ENCODE data around the gene NAXD.
"Not testable (repeated sequence)": the region's sequence is repeated elsewhere in the genome, so short reads cannot be mapped to it uniquely, and the experiment has no call there.

NAXD gene

GRCh38 chr13:110628952-110629701 is 13.8 kb downstream of the NAXD start:
- DNase-seq (ENCODE audit: low spot score): no peak

GRCh38 chr13:110629735-110630134 is 14.4 kb downstream of the NAXD start:
- peak; percentile 23 for DNase-seq (ENCODE audit: low spot score)

GRCh38 chr13:110630566-110631119 is 15.3 kb downstream of the NAXD start:
- no peak for DNase-seq (ENCODE audit: low spot score)

GRCh38 chr13:110632255-110632654 is 16.9 kb downstream of the NAXD start:
- not testable (repeated sequence) for DNase-seq (ENCODE audit: low spot score)

GRCh38 chr13:110633776-110634175 is 18.4 kb downstream of the NAXD start:
- DNase-seq (ENCODE audit: low spot score): no peak

- no peak for DNase-seq (ENCODE audit: low spot score)
Observed at GRCh38 chr13:110634558-110634957, 19.2 kb downstream of the NAXD start.

GRCh38 chr13:110635405-110636002 is 20.2 kb downstream of the NAXD start:
- DNase-seq (ENCODE audit: low spot score): no peak

GRCh38 chr13:110636053-110636475 is 20.7 kb downstream of the NAXD start:
- no peak for DNase-seq (ENCODE audit: low spot score)

- no peak for DNase-seq (ENCODE audit: low spot score)
Observed at GRCh38 chr13:110636701-110637201, 21.4 kb downstream of the NAXD start.

- no peak for DNase-seq (ENCODE audit: low spot score)
Observed at GRCh38 chr13:110637275-110637674, 21.9 kb downstream of the NAXD start.

GRCh38 chr13:110637747-110638146 is 22.4 kb downstream of the NAXD start:
- no peak for DNase-seq (ENCODE audit: low spot score)

- no peak for DNase-seq (ENCODE audit: low spot score)
Observed at GRCh38 chr13:110638257-110638656, 22.9 kb downstream of the NAXD start.

- no peak for DNase-seq (ENCODE audit: low spot score)
Observed at GRCh38 chr13:110638814-110639806, 23.8 kb downstream of the NAXD start.

GRCh38 chr13:110639935-110640334 is 24.6 kb downstream of the NAXD start:
- DNase-seq (ENCODE audit: low spot score): no peak

GRCh38 chr13:110640591-110641029 is 25.3 kb downstream of the NAXD start:
- DNase-seq (ENCODE audit: low spot score): no peak

GRCh38 chr13:110641055-110642015 is 26.0 kb downstream of the NAXD start:
- no peak for DNase-seq (ENCODE audit: low spot score)

GRCh38 chr13:110642291-110642981 is 27.1 kb downstream of the NAXD start:
- no peak for DNase-seq (ENCODE audit: low spot score)

GRCh38 chr13:110643324-110643723 is 28.0 kb downstream of the NAXD start:
- no peak for DNase-seq (ENCODE audit: low spot score)

- no peak for DNase-seq (ENCODE audit: low spot score)
Observed at GRCh38 chr13:110643768-110644421, 28.6 kb downstream of the NAXD start.

All from CD4-positive, alpha-beta T cell treated with Interleukin-2 at 100 ng/mL for 4 hours (primary cell).